ENCODE results near the gene ZNF575.

Gene ZNF575

GRCh38 chr19:43502419-43502976 lies 30.5 kb upstream of the ZNF575 start:
- TF ChIP-seq PBX3 (CRISPR knock-in tag; IDR thresholded peaks at IDR 0.05): no peak
- TF ChIP-seq ZNF362 (tag by site-specific recombination; IDR thresholded peaks at IDR 0.05): 0 out of 2 replicates have a peak, but pooled peaks have one; percentile 43
- no peak for TF ChIP-seq ZNF114 (tag by site-specific recombination; IDR thresholded peaks at IDR 0.05)
- TF ChIP-seq OSR2 (tag by site-specific recombination; IDR thresholded peaks at IDR 0.05): no peak
- CTCF ChIA-PET: interaction anchor here (0.7 to 11.9 kb wide), 6 partner anchors 10 to 70 kb away, joined by 3 to 97 read pairs (median 7); partner anchors contain the start of gene LYPD3
- H3K9me3 ChIP-seq (ENCODE audit: control insufficient read depth, insufficient read depth, low read depth, low read length): no peaks in the 10 kb centered on the region
- POLR2A ChIA-PET: interaction anchor here (0.6 to 1.1 kb wide), 6 partner anchors 10 to 39 kb away, joined by 3 to 8 read pairs (median 4); partner anchors contain the start of gene ETHE1
- H3K36me3 ChIP-seq (ENCODE audit: control insufficient read depth in 2 of 2, insufficient read depth in 1 of 2, low read length in 2 of 2): peaks cover 6 to 23% of the 10 kb centered on the region in 2 experiments; a peak in 2 of 3 replicates
- 0 out of 2 replicates have a peak overlapping the region, but pooled peaks have one; percentile 9 for H3K27ac ChIP-seq (ENCODE audit: extremely low read depth, low read depth, low read length)
- H3K4me3 ChIP-seq (ENCODE audit: low read depth, low read length): no peak overlapping the region
- peaks cover 15% of the 10 kb centered on the region; the same call in 1 of the 2 replicates for H3K4me1 ChIP-seq (ENCODE audit: control insufficient read depth, insufficient read depth, low read length)

DNA sequence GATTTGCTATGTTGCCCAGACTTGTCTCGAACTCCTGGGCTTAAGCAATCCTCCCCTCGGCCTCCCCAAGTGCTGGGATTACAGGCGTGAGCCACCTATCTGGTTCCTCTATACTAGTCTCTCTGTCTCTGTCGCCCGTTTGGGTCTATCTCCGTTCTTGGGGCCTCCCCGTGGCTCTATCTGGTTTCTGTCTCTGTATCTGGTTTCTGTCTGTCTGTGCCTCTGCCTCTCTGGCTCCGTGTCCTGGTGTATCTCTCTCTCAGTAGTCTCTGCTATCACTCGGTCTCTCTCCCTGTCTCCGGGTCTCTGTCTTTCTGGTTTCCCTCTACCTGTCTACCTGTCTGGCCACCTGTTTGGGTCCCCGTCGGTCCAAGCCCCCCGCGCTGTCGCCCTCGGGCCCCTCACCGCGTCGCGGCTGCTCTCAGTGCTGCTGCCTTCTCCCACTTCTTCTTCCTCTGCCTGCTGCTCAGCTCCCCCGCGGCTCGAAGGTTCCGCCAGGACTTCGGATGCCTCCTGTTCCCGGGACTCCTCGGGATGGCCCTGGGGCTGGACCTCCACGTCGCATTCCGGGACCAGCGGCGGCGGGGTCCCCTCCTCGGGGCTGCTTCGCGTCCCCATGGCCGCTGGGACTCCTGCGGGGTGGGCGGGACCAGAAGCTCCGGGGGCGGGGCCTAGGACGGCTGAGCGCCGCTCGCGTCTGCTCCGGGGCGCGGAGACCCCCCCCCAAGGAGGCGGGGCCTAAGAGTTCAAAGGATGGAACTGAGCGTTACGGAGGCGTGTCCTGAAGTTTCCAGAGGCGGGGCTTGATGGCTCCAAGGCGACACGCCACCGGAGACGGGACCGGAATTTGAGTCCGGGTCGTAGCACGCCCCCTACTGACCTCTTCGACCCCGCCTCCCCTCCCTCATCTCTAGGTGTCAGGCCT lies 29.2 kb upstream of the ZNF575 start:
- no peaks in the 10 kb centered on the region for H3K9me3 ChIP-seq (ENCODE audit: control insufficient read depth, insufficient read depth, low read depth, low read length)
- ChIA-PET CTCF (interaction anchor here (0.6 to 11.9 kb wide), 14 partner anchors 9 to 1653 kb away, joined by 3 to 97 read pairs (median 4); no protein-coding TSS in a partner anchor), POLR2A (interaction anchor here (0.7 to 2.2 kb wide), 20 partner anchors 8 to 92 kb away, joined by 4 to 22 read pairs (median 7); partner anchors contain the start of genes ETHE1, IRGQ, ZNF575 and ZNF576)
- H3K27ac ChIP-seq (ENCODE audit: extremely low read depth, low read depth, low read length): peak overlapping the region; percentile 77
- peaks cover 15% of the 10 kb centered on the region; the same call in 1 of the 2 replicates for H3K4me1 ChIP-seq (ENCODE audit: control insufficient read depth, insufficient read depth, low read length)
- peak overlapping the region; percentile 78 for H3K4me3 ChIP-seq (ENCODE audit: low read depth, low read length)
- H3K36me3 ChIP-seq (ENCODE audit: control insufficient read depth in 2 of 2, insufficient read depth in 1 of 2, low read length in 2 of 2): peaks cover 9 to 20% of the 10 kb centered on the region in 2 experiments; a peak in 2 of 3 replicates
- TF ChIP-seq PRDM4 (tag by site-specific recombination; IDR thresholded peaks at IDR 0.05) (0 out of 2 replicates have a peak, but pooled peaks have one; percentile 10), REPIN1 (tag by site-specific recombination; IDR thresholded peaks at IDR 0.05; ENCODE audit: low read depth) (peak; percentile 80; the same call in 1 of the 2 replicates), KLF8 (tag by site-specific recombination; IDR thresholded peaks at IDR 0.05) (peak; percentile 43; the same call in 1 of the 2 replicates), PATZ1 (tag by site-specific recombination; IDR thresholded peaks at IDR 0.05) (peak; percentile 90), ZNF777 (tag by site-specific recombination; IDR thresholded peaks at IDR 0.05; ENCODE audit: borderline replicate concordance) (peak; percentile 100), ZBTB17 (tag by site-specific recombination; IDR thresholded peaks at IDR 0.05) (peak; percentile 99), ZNF791 (tag by site-specific recombination; IDR thresholded peaks at IDR 0.05) (peak; percentile 46; the same call in 1 of the 2 replicates), ZBTB11 (tag by site-specific recombination; conservative IDR thresholded peaks at IDR 0.05; ENCODE audit: low read depth) (peak; percentile 30; the same call in 1 of the 2 replicates), MYNN (tag by site-specific recombination; IDR thresholded peaks at IDR 0.05; ENCODE audit: borderline replicate concordance) (no peak), ZNF394 (tag by site-specific recombination; IDR thresholded peaks at IDR 0.05; ENCODE audit: borderline replicate concordance) (peak; percentile 53; the same call in 1 of the 2 replicates), ZNF501 (tag by site-specific recombination; IDR thresholded peaks at IDR 0.05) (peak; percentile 90)
- TF ChIP-seq, protein P1, sequence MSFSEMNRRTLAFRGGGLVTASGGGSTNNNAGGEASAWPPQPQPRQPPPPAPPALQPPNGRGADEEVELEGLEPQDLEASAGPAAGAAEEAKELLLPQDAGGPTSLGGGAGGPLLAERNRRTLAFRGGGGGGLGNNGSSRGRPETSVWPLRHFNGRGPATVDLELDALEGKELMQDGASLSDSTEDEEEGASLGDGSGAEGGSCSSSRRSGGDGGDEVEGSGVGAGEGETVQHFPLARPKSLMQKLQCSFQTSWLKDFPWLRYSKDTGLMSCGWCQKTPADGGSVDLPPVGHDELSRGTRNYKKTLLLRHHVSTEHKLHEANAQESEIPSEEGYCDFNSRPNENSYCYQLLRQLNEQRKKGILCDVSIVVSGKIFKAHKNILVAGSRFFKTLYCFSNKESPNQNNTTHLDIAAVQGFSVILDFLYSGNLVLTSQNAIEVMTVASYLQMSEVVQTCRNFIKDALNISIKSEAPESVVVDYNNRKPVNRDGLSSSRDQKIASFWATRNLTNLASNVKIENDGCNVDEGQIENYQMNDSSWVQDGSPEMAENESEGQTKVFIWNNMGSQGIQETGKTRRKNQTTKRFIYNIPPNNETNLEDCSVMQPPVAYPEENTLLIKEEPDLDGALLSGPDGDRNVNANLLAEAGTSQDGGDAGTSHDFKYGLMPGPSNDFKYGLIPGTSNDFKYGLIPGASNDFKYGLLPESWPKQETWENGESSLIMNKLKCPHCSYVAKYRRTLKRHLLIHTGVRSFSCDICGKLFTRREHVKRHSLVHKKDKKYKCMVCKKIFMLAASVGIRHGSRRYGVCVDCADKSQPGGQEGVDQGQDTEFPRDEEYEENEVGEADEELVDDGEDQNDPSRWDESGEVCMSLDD (tag by site-specific recombination; IDR thresholded peaks at IDR 0.05): peak; percentile 81

Data from HEK293 (cell line).